Immature natural killer cell (primary cell): ENCODE measurements around the gene PARP8. TPM values are rescaled to one million over a fixed set of nuclear protein-coding genes. Genes with fewer than 3 reads are reported as not detected.

Source experiments
- DNase-seq, 3 donors: peaks; one replicate each; pipeline ENCODE4 v3.0.0; 2022; ENCODE audit warnings: mixed read lengths in 1 of 3
- H3K27ac Mint-ChIP-seq, 6 donors: one replicate each; pipeline ENCODE4 v1.8.0; 2020; ENCODE audit warnings: mixed read lengths in 6 of 6, mild to moderate bottlenecking in 5 of 6, inconsistent platforms in 4 of 6, moderate library complexity in 3 of 6
- H3K27me3 Mint-ChIP-seq, 3 donors: one replicate each; pipeline ENCODE4 v1.8.0; 2020 to 2021; ENCODE audit warnings: low read depth in 3 of 3, mild to moderate bottlenecking in 3 of 3, mixed read lengths in 3 of 3, moderate library complexity in 3 of 3, inconsistent platforms in 1 of 3
- H3K36me3 Mint-ChIP-seq, 3 donors: one replicate each; pipeline ENCODE4 v1.8.0; 2020; ENCODE audit warnings: mixed read lengths in 3 of 3, inconsistent platforms in 2 of 3, mild to moderate bottlenecking in 2 of 3
- H3K4me1 Mint-ChIP-seq, 2 donors: one replicate each; pipeline ENCODE4 v1.8.0; 2020; ENCODE audit warnings: inconsistent platforms in 2 of 2, mild to moderate bottlenecking in 2 of 2, mixed read lengths in 2 of 2, moderate library complexity in 1 of 2
- H3K4me3 Mint-ChIP-seq, 5 donors: one replicate each; pipeline ENCODE4 v1.8.0; 2020; ENCODE audit warnings: mild to moderate bottlenecking in 5 of 5, mixed read lengths in 5 of 5, inconsistent platforms in 3 of 5, moderate library complexity in 3 of 5
- H3K9me3 Mint-ChIP-seq, 6 donors: one replicate each; pipeline ENCODE4 v1.8.0; 2020; ENCODE audit warnings: mild to moderate bottlenecking in 6 of 6, mixed read lengths in 6 of 6, inconsistent platforms in 4 of 6, moderate library complexity in 3 of 6
- polyA plus RNA-seq, 3 donors: library from polyadenylated mRNA; unstranded; fragments of 300-500 nt; fragmentation: Illumina TruSeq; gene quantifications; one replicate each; pipeline ENCODE4 v1.2.3, GENCODE V29; 2021

The PARP8 gene
- polyA plus RNA-seq, 3 donors from 2014 or later, result 93.9 to 150 (median 113) TPM

GRCh38 chr5:50745221-50745910 lies 78.9 kb downstream of the PARP8 start:
- Mint-ChIP-seq H3K4me1 (peaks cover 78 to 99% of the 10 kb centered on the region in 2 donors), H3K4me3 (peak overlapping the region; percentile 86 to 96 (median 88)), H3K27ac (peak overlapping the region; percentile 89 to 94 (median 92)), H3K9me3 (no peaks in the 10 kb centered on the region), H3K36me3 (peaks cover 0 to 5% (median under 1%) of the 10 kb centered on the region in 3 donors), H3K27me3 (peaks cover 0 to 1% (median 0%) of the 10 kb centered on the region in 3 donors)
- DNase-seq, result no peak

GRCh38 chr5:50749181-50749580 lies 82.7 kb downstream of the PARP8 start:
- peaks cover 64 to 94% of the 10 kb centered on the region in 2 donors for H3K4me1 Mint-ChIP-seq
- peak overlapping the region; percentile 19 to 68 (median 55) for H3K4me3 Mint-ChIP-seq

GRCh38 chr5:50749873-50750272 lies 83.4 kb downstream of the PARP8 start:
- H3K27me3 Mint-ChIP-seq, result peaks cover 0 to under 1% (median 0%) of the 10 kb centered on the region in 3 donors
- H3K27ac Mint-ChIP-seq, result peak overlapping the region; percentile 62 to 91 (median 85)
- no peaks in the 10 kb centered on the region for H3K9me3 Mint-ChIP-seq
- peaks cover 62 to 90% of the 10 kb centered on the region in 2 donors for H3K4me1 Mint-ChIP-seq
- peak in 1 of 3 donors; percentile 15 for DNase-seq
- H3K4me3 Mint-ChIP-seq, result peak overlapping the region; percentile 42 to 79 (median 65)
- peaks cover 4 to 8% (median 7%) of the 10 kb centered on the region in 3 donors for H3K36me3 Mint-ChIP-seq

More at GRCh38 chr5:50749181-50749580, 82.7 kb downstream of the PARP8 start:
- Mint-ChIP-seq H3K27me3 (peaks cover 0 to 1% (median 0%) of the 10 kb centered on the region in 3 donors), H3K27ac (peak overlapping the region; percentile 71 to 91 (median 78)), H3K36me3 (peaks cover 4 to 8% (median 6%) of the 10 kb centered on the region in 3 donors), H3K9me3 (no peaks in the 10 kb centered on the region)
- DNase-seq, result no peak

- H3K4me1 Mint-ChIP-seq, result peaks cover 63 to 90% of the 10 kb centered on the region in 2 donors
- H3K9me3 Mint-ChIP-seq, result no peaks in the 10 kb centered on the region
- H3K4me3 Mint-ChIP-seq, result peak overlapping the region; percentile 66 to 84 (median 67)
- peak overlapping the region; percentile 39 to 92 (median 88) for H3K27ac Mint-ChIP-seq
- peaks cover 4 to 20% (median 17%) of the 10 kb centered on the region in 3 donors for H3K36me3 Mint-ChIP-seq
- peak; percentile 57 to 67 (median 63) for DNase-seq
- H3K27me3 Mint-ChIP-seq, result no peaks in the 10 kb centered on the region
Observed at GRCh38 chr5:50751064-50751657, 84.7 kb downstream of the PARP8 start.

- Mint-ChIP-seq H3K9me3 (no peaks in the 10 kb centered on the region), H3K36me3 (peaks cover 9 to 22% (median 13%) of the 10 kb centered on the region in 3 donors), H3K4me3 (no peak overlapping the region), H3K27ac (peak overlapping the region in 4 of 6 donors; percentile 33 to 67 (median 42)), H3K27me3 (peaks cover 0 to 2% (median 2%) of the 10 kb centered on the region in 3 donors), H3K4me1 (peaks cover 62 to 90% of the 10 kb centered on the region in 2 donors)
- DNase-seq, result no peak
Observed at GRCh38 chr5:50752800-50753199, 86.4 kb downstream of the PARP8 start.

- H3K4me1 Mint-ChIP-seq, result peaks cover 45 to 91% of the 10 kb centered on the region in 2 donors
- peaks cover 20 to 45% (median 24%) of the 10 kb centered on the region in 3 donors for H3K36me3 Mint-ChIP-seq
- no peaks in the 10 kb centered on the region for H3K9me3 Mint-ChIP-seq
- peak overlapping the region in 4 of 6 donors; percentile 1 to 48 (median 42) for H3K27ac Mint-ChIP-seq
- no peak for DNase-seq
- H3K27me3 Mint-ChIP-seq, result peaks cover 0 to 3% (median 2%) of the 10 kb centered on the region in 3 donors
- no peak overlapping the region for H3K4me3 Mint-ChIP-seq
Observed at GRCh38 chr5:50759526-50760270, 93.3 kb downstream of the PARP8 start.

- Mint-ChIP-seq H3K9me3 (no peaks in the 10 kb centered on the region), H3K27me3 (no peaks in the 10 kb centered on the region), H3K27ac (no peak overlapping the region), H3K4me3 (no peak overlapping the region), H3K36me3 (peaks cover 11 to 31% (median 17%) of the 10 kb centered on the region in 3 donors), H3K4me1 (peaks cover 34 to 82% of the 10 kb centered on the region in 2 donors)
- no peak for DNase-seq
Observed at GRCh38 chr5:50763351-50763750, 96.9 kb downstream of the PARP8 start.

- DNase-seq, result no peak
- Mint-ChIP-seq H3K4me1 (peaks cover 30 to 82% of the 10 kb centered on the region in 2 donors), H3K27me3 (no peaks in the 10 kb centered on the region), H3K36me3 (peaks cover 11 to 31% (median 17%) of the 10 kb centered on the region in 3 donors), H3K9me3 (no peaks in the 10 kb centered on the region), H3K27ac (peak overlapping the region in 5 of 6 donors; percentile 1 to 56 (median 49)), H3K4me3 (no peak overlapping the region)
Observed at GRCh38 chr5:50763846-50764245, 97.4 kb downstream of the PARP8 start.

- Mint-ChIP-seq H3K27ac (peak overlapping the region in 3 of 6 donors; percentile 19 to 60 (median 47)), H3K27me3 (peaks cover 0 to 2% (median 2%) of the 10 kb centered on the region in 3 donors), H3K4me1 (peaks cover 24 to 81% of the 10 kb centered on the region in 2 donors), H3K9me3 (no peaks in the 10 kb centered on the region), H3K36me3 (peaks cover 12 to 32% (median 14%) of the 10 kb centered on the region in 3 donors), H3K4me3 (no peak overlapping the region)
- no peak for DNase-seq
Observed at GRCh38 chr5:50766042-50766441, 99.6 kb downstream of the PARP8 start.

GRCh38 chr5:50766462-50766861 lies 100.0 kb downstream of the PARP8 start:
- H3K27ac Mint-ChIP-seq, result peak overlapping the region in 4 of 6 donors; percentile 13 to 66 (median 26)

GRCh38 chr5:50766967-50767366 lies 100.5 kb downstream of the PARP8 start:
- DNase-seq, result no peak
- H3K4me3 Mint-ChIP-seq, result no peak overlapping the region
- H3K9me3 Mint-ChIP-seq, result no peaks in the 10 kb centered on the region
- peaks cover 12 to 31% (median 16%) of the 10 kb centered on the region in 3 donors for H3K36me3 Mint-ChIP-seq
- H3K4me1 Mint-ChIP-seq, result peaks cover 27 to 79% of the 10 kb centered on the region in 2 donors
- peak overlapping the region; percentile 13 to 76 (median 33) for H3K27ac Mint-ChIP-seq
- H3K27me3 Mint-ChIP-seq, result peaks cover 0 to 2% (median 2%) of the 10 kb centered on the region in 3 donors

More at GRCh38 chr5:50766462-50766861, 100.0 kb downstream of the PARP8 start:
- DNase-seq, result no peak
- Mint-ChIP-seq H3K36me3 (peaks cover 12 to 32% (median 14%) of the 10 kb centered on the region in 3 donors), H3K9me3 (no peaks in the 10 kb centered on the region), H3K27me3 (peaks cover 0 to 2% (median 2%) of the 10 kb centered on the region in 3 donors), H3K4me1 (peaks cover 24 to 79% of the 10 kb centered on the region in 2 donors), H3K4me3 (no peak overlapping the region)

GRCh38 chr5:50767588-50767987 lies 101.2 kb downstream of the PARP8 start:
- Mint-ChIP-seq H3K4me1 (peaks cover 32 to 78% of the 10 kb centered on the region in 2 donors), H3K36me3 (peaks cover 12 to 29% (median 15%) of the 10 kb centered on the region in 3 donors), H3K27me3 (peaks cover 0 to 2% (median 2%) of the 10 kb centered on the region in 3 donors), H3K27ac (peak overlapping the region in 3 of 6 donors; percentile 3 to 30 (median 22)), H3K9me3 (no peaks in the 10 kb centered on the region), H3K4me3 (no peak overlapping the region)
- no peak for DNase-seq

- peaks cover 20 to 34% (median 21%) of the 10 kb centered on the region in 3 donors for H3K36me3 Mint-ChIP-seq
- H3K4me1 Mint-ChIP-seq, result peaks cover 38 to 83% of the 10 kb centered on the region in 2 donors
- no peak for DNase-seq
- H3K9me3 Mint-ChIP-seq, result peaks cover 0 to 1% (median 0%) of the 10 kb centered on the region in 6 donors
- H3K4me3 Mint-ChIP-seq, result no peak overlapping the region
- H3K27ac Mint-ChIP-seq, result peak overlapping the region in 2 of 6 donors; percentile 8 to 45
- peaks cover 0 to 4% (median 2%) of the 10 kb centered on the region in 3 donors for H3K27me3 Mint-ChIP-seq
Observed at GRCh38 chr5:50768634-50769033, 102.2 kb downstream of the PARP8 start.
